Skeletal muscle satellite cell (primary cell): ENCODE measurements around the gene XPR1.

Source experiments
- H3K27me3 ChIP-seq: 2 replicates; pipeline ENCODE4 v1.7.0; 2013; ENCODE audit warnings: low read length; ENCODE audit not compliant: control insufficient read depth, insufficient read depth
- H3K36me3 ChIP-seq: 2 replicates; pipeline ENCODE4 v1.7.0; 2013; ENCODE audit warnings: mild to moderate bottlenecking, control low read depth, low read length; ENCODE audit not compliant: insufficient read depth
- H3K4me1 ChIP-seq: 2 replicates; pipeline ENCODE4 v1.7.0; 2013; ENCODE audit warnings: low read length; ENCODE audit not compliant: control insufficient read depth, insufficient read depth
- H3K4me2 ChIP-seq: 2 replicates; pipeline ENCODE4 v1.7.0; 2013; ENCODE audit warnings: mild to moderate bottlenecking, low read length
- H3K4me3 ChIP-seq: 2 replicates; pipeline ENCODE4 v1.7.0; 2013; ENCODE audit warnings: low read length
- H3K9ac ChIP-seq: 2 replicates; pipeline ENCODE4 v1.7.0; 2013; ENCODE audit warnings: mild to moderate bottlenecking, low read depth, low read length, moderate library complexity
- H3K9me3 ChIP-seq: replicated peaks from 2 replicates; pipeline ENCODE4 v1.7.0; 2013; ENCODE audit warnings: mild to moderate bottlenecking, control low read depth, low read length

Gene XPR1

DNA sequence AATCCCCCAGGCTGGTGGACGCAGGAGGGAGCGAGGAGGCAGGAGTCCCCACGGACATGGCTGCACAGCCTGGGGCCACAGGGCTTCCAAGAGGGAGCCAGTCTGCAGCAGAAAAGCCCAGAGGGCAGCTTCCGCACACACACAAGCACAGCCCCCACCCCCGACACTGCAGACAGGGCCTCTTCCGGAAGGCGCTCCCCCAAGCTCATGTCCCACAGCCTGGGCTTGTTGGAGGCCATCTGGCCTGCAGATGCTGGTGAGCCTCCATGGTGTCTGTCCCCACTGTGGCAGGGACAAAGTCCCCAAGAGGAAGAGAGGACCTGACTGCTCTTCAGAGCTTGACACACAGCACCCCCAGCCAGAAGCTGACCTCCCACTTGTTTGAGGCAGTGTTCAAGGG lies 267.4 kb downstream of the XPR1 start:
- Histone ChIP-seq H3K9me3 (no peaks in the 10 kb centered on the region), H3K36me3 (no peaks in the 10 kb centered on the region), H3K4me2 (no peak overlapping the region), H3K27me3 (no peaks in the 10 kb centered on the region), H3K9ac (no peak overlapping the region), H3K4me1 (no peaks in the 10 kb centered on the region), H3K4me3 (no peak overlapping the region)

DNA sequence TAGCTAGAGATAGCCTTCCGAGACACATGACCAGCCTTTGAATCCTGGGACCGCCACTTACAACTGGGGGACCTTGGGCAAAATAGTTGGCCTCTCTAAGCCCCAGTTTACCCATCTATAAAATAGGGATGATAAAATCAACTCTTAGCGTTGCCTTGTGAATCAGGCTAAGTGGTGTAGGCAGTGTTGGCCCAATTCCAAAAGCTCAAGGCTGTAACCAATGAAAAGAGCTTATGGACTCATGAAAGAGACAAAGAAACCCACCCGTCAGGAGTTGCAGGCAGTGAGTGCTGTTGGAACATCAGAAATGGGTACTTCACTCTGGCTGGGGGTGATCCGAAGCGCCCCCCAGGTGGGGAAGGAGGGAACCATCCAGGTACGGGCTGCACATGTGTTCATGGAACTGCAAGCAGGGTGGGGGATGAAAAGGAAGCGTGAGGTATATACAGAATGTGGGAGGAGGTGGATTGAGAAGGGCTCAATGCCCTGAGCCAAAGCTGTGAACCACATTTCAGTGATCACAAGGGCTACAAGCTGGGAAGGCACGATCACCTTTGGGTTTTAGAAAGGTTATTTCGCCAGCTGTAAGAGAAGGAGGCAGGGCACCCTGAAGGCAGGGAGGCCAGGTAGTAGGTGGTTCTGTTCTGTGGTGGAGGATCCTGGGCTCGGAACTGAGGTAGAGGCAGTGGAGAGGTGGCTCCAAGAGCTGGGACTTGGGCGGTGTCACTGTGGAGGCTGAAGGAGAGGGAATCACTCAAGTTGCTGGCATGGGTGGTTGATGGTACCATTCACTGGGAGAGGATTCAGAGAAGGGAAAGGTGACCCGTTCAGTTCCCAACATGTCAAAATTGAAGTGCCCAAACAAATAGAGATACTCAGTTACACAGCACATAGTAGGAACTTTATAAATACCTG lies 269.5 kb downstream of the XPR1 start:
- no peak overlapping the region for H3K9ac ChIP-seq
- H3K9me3 ChIP-seq, result no peaks in the 10 kb centered on the region
- no peak overlapping the region for H3K4me3 ChIP-seq
- H3K4me1 ChIP-seq, result no peaks in the 10 kb centered on the region
- H3K27me3 ChIP-seq, result no peaks in the 10 kb centered on the region
- H3K36me3 ChIP-seq, result no peaks in the 10 kb centered on the region
- H3K4me2 ChIP-seq, result no peak overlapping the region

DNA sequence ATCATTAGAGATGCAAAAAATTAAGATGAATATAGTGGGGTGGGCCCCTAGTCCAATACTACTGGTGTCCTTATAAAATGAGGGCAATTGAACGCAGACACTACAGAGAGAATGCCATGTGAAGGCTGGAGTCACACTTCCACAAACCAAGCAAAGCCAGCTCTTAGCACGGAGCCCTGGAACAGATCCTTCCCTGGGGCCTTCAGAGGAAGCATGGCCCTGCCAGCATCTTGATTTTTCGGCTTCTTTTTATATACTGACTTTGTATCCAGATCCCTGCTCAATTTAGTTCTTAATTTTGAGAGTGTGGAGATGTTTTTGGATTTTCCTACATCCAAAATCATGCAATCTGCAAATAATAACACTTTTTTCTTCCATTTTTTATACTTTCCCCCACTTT lies 270.7 kb downstream of the XPR1 start:
- Histone ChIP-seq H3K36me3 (no peaks in the 10 kb centered on the region), H3K4me1 (no peaks in the 10 kb centered on the region)

DNA sequence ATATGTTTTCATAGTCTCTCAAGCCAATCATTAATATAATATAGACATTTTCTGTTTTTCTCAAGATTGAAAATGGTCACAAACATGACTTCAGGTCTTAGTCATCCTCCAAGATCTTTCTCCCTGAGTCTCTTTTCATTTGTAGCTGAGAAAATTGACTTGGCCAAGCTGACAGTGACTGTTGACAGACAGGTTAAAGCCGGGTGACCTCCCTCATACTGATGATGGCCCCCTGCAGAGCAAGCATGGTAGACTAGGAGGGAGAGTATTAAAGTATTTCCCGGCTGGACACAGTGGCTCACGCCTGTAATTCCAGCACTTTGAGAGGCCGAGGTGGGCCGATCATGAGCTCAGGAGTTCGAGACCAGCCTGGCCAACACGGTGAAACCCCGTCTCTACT lies 274.1 kb downstream of the XPR1 start:
- Histone ChIP-seq H3K9ac (no peak overlapping the region), H3K36me3 (no peaks in the 10 kb centered on the region), H3K9me3 (no peaks in the 10 kb centered on the region), H3K4me1 (no peaks in the 10 kb centered on the region), H3K4me2 (no peak overlapping the region), H3K4me3 (no peak overlapping the region), H3K27me3 (no peaks in the 10 kb centered on the region)

More for the DNA sequence above, 270.7 kb downstream of the XPR1 start:
- H3K4me2 ChIP-seq, result no peak overlapping the region
- no peaks in the 10 kb centered on the region for H3K9me3 ChIP-seq
- H3K27me3 ChIP-seq, result no peaks in the 10 kb centered on the region
- H3K4me3 ChIP-seq, result no peak overlapping the region
- H3K9ac ChIP-seq, result no peak overlapping the region

DNA sequence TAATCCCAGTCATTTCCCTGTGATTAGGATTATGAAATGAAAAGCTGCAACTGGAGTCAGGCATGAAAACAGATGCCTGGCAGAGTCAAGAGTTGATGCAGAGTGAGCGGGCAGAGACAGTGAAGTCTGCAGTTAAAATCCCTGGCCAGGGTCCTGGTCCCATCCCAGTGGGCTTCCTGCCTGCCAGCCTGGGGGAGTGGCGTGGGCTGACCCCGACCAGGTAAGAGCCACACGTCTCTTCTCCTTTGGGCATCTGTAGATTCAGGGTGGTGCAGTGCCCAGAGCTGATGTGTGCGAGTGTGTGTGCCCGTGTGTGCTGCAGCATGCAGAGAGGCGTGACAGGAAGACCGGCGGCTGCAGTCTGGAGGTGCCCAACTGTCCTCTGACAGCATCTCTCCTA lies 274.7 kb downstream of the XPR1 start:
- no peak overlapping the region for H3K4me2 ChIP-seq
- H3K36me3 ChIP-seq, result no peaks in the 10 kb centered on the region
- no peaks in the 10 kb centered on the region for H3K9me3 ChIP-seq
- no peak overlapping the region for H3K4me3 ChIP-seq
- peaks cover 3% of the 10 kb centered on the region for H3K4me1 ChIP-seq
- H3K9ac ChIP-seq, result no peak overlapping the region
- no peaks in the 10 kb centered on the region for H3K27me3 ChIP-seq

DNA sequence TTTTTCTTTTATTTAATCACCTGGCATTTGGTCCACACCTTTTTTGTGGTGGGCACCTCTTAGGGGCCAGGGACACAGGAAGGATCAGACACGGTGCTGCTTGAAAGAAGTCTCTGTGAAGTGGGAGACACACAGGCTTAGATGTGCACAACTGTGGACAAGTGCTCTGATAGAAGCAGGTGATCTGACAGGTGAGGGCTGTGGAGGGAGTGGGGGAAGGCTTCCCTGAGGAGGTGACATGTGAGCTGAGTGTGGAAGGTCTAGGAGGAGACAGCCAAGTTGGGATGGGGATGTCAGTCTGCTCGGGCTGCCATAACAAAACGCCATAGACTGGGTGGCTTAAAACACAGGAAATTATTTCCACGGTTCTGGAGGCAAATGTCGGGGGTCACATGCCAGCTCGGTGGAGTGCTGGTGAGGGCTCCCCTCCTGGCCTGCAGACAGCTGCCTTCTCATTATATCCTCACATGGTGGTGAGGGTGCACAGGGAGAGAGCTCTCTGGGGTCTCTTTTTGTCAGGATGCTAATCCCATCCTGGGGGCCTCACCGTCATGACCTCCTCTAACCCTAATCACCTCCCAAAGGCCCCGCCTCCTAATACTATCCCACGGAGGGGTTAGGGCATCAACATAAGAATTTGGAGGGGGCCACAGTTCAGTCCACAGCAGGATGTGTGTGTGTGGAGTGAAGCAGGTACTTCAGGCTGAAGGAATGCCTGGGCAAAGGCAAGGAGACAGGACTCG lies 275.7 kb downstream of the XPR1 start:
- Histone ChIP-seq H3K36me3 (no peaks in the 10 kb centered on the region), H3K27me3 (no peaks in the 10 kb centered on the region), H3K9ac (no peak overlapping the region), H3K4me3 (no peak overlapping the region), H3K4me2 (no peak overlapping the region), H3K9me3 (no peaks in the 10 kb centered on the region), H3K4me1 (peaks cover 7% of the 10 kb centered on the region)

DNA sequence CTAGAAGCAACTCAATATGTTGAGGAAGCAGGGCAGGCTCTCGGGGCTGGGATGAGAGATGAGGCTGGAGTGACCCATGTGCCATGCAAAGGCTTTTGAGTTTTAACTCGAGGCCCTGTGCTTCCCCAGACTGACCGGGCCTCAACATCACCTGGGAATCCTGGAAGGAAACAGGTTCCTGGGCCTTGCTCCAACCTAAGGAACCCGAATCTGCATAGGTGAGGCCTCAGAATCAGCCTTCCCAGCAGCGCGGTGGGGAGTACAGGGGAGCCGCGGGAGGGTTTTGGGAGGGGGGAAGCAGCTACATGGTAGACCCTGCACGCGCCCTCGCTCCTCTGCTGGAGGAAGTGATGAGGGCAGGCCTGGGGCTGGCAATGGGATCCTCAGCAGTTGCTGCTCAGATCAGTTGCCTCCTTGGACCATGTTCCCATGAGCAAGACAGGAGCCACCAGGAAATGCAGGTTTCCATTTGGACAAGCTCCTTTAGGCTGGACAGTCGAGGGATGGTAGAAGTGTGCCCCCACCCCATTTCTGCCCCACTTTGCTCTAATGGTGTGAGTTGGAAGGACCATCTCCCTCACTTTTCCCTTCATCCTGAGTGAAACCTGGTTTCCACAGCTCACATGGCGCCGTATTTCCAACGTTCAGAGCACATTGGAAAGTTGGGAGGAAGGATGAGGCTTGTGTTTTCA lies 276.4 kb downstream of the XPR1 start:
- Histone ChIP-seq H3K36me3 (no peaks in the 10 kb centered on the region), H3K9ac (no peak overlapping the region), H3K4me2 (no peak overlapping the region), H3K27me3 (no peaks in the 10 kb centered on the region), H3K9me3 (no peaks in the 10 kb centered on the region), H3K4me3 (no peak overlapping the region), H3K4me1 (peaks cover 7% of the 10 kb centered on the region)

DNA sequence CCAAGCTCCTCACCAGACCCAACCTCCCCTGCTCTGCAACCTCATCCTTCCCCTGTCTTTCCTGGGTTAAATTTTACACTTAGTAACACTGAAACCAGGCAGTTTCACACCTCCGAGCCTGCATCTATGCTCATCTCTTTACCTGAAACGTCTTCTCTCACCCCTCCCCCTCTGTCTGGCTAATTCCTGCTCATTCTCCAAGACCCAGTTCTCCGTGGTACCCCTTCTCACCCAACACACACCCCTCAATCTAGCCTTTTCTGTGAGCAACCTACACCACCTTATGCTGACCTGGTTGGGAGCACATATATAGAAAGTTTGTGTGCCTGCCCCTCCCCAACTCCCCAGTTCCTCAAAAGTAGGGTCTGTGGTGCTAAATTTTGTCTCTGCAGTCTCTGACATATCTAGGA lies 277.2 kb downstream of the XPR1 start:
- H3K36me3 ChIP-seq, result no peaks in the 10 kb centered on the region
- H3K4me1 ChIP-seq, result peaks cover 9% of the 10 kb centered on the region
- no peak overlapping the region for H3K4me3 ChIP-seq

DNA sequence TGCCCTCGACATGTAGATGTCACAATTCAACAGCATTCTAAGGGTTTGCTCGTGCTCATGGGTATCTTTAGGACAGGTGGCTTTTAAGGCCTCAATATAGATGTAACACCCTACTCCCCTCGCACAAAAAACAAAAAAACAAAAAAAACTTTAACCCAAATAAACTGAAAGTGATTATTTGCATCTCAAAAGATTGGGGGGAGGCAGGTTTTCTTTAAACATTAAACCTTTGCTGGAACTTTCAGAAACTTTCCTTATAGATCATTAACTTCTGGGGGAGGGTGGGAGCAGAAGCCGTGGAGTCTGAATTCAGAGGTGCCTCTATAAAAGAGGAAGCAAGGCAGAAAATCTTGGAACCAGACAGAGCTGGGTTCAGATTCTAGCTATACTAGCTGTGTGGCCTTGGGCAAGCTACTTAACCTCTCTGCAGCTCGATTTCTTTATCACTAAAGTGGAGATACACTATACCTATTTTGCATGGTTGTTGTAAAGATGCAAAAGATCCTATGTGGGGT lies 277.7 kb downstream of the XPR1 start:
- H3K4me1 ChIP-seq, result peaks cover 11% of the 10 kb centered on the region
- H3K9ac ChIP-seq, result no peak overlapping the region
- H3K27me3 ChIP-seq, result no peaks in the 10 kb centered on the region
- no peaks in the 10 kb centered on the region for H3K36me3 ChIP-seq
- H3K4me2 ChIP-seq, result no peak overlapping the region
- H3K4me3 ChIP-seq, result no peak overlapping the region
- H3K9me3 ChIP-seq, result no peaks in the 10 kb centered on the region

More for the DNA sequence above, 277.2 kb downstream of the XPR1 start:
- Histone ChIP-seq H3K9ac (no peak overlapping the region), H3K4me2 (no peak overlapping the region), H3K9me3 (no peaks in the 10 kb centered on the region), H3K27me3 (no peaks in the 10 kb centered on the region)

DNA sequence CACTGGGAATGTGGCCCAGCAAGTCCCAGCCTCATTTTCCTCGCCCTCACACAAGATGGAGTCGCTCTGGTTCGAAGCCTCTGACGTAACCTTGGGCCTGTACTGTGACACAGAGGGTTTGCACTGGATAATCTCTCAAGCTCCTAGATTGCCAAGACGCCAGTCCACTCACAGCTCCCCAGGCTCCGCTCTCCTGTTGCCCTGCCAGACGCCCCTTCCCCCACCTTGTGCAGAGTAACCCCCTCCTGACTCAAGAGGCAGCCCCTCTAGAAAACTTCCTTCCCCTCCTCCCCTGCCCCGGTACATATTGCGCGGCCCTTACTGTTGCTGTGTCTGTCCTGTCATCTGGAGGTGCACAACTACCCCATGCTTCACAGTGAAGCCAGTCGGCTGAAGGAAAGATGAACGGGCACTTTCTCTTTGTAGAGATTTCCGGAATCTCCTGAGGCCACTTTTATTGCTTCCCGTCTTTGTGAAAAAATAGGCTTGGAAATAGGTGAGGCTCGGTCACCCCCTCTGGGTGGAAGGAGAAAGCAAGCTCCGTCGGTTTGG lies 279.9 kb downstream of the XPR1 start:
- peak overlapping the region; percentile 79 for H3K4me3 ChIP-seq

More for the DNA sequence above, 279.9 kb downstream of the XPR1 start:
- peaks cover 5% of the 10 kb centered on the region for H3K36me3 ChIP-seq
- H3K9me3 ChIP-seq, result no peaks in the 10 kb centered on the region
- H3K9ac ChIP-seq, result peak overlapping the region; percentile 93
- no peaks in the 10 kb centered on the region for H3K27me3 ChIP-seq
- peak overlapping the region; percentile 93 for H3K4me2 ChIP-seq
- peaks cover 11% of the 10 kb centered on the region for H3K4me1 ChIP-seq
